Caco-2 (cell line): ENCODE data around the gene FXYD5. TPM values are rescaled to one million over a fixed set of nuclear protein-coding genes. Genes with fewer than 3 reads are reported as not detected.

Experiments
- BruUV-seq: library from RNA; stranded (reverse); fragments of 400-500 nt; replicated peaks from 2 replicates; lab custom pipeline; 2021; lab: Mats Ljungman, UMichigan
- CTCF ChIA-PET: fragments of 300-600 bp; sonication (Branson Sonifier 250); formaldehyde crosslinking; loops from one replicate; lab custom pipeline; 2022; ENCODE audit warnings: antibody characterized with exemption; lab: Charles Lee
- POLR2A ChIA-PET: fragments of 300-600 bp; sonication (Branson Sonifier 250); formaldehyde crosslinking; loops from one replicate; lab custom pipeline; 2022; ENCODE audit warnings: antibody characterized with exemption; lab: Charles Lee
- DNase-seq, 2 experiments: peaks; one replicate each; pipeline versions ENCODE4 v3.0.0 to v3.0.0-alpha.2; 2020 to 2022
- H3K27me3 ChIP-seq: replicated peaks from 2 replicates; pipeline ENCODE4 v1.6.0; 2011; ENCODE audit warnings: low read length; ENCODE audit not compliant: control insufficient read depth, insufficient read depth
- H3K36me3 ChIP-seq: 2 replicates; pipeline ENCODE4 v1.5.1; 2011; ENCODE audit warnings: low read length; ENCODE audit not compliant: control insufficient read depth, insufficient read depth
- H3K4me1 ChIP-seq: fragments of 250-450 bp; sonication (Bioruptor Pico); 2 replicates; pipeline ENCODE4 v1.5.1; 2020; ENCODE audit warnings: mild to moderate bottlenecking
- H3K4me3 ChIP-seq: 2 replicates; pipeline ENCODE4 v1.5.1; 2011; ENCODE audit warnings: low read depth, mild to moderate bottlenecking, control low read depth, low read length
- H3K9me3 ChIP-seq: fragments of 250-450 bp; sonication (Bioruptor Pico); 2 replicates; pipeline ENCODE4 v1.5.1; 2020; ENCODE audit warnings: mild to moderate bottlenecking, moderate library complexity
- H3K27ac Mint-ChIP-seq: one replicate; pipeline ENCODE4 v1.8.0; 2022; ENCODE audit warnings: mixed read lengths; ENCODE audit not compliant: unreplicated experiment
- H3K27me3 Mint-ChIP-seq: one replicate; pipeline ENCODE4 v1.8.0; 2022; ENCODE audit warnings: mixed read lengths; ENCODE audit not compliant: insufficient read depth, unreplicated experiment
- H3K36me3 Mint-ChIP-seq: one replicate; pipeline ENCODE4 v1.8.0; 2022; ENCODE audit warnings: mild to moderate bottlenecking, mixed read lengths; ENCODE audit not compliant: insufficient read depth, unreplicated experiment
- H3K4me1 Mint-ChIP-seq: one replicate; pipeline ENCODE4 v1.8.0; 2022; ENCODE audit warnings: low read depth, mixed read lengths; ENCODE audit not compliant: unreplicated experiment
- H3K4me3 Mint-ChIP-seq: one replicate; pipeline ENCODE4 v1.8.0; 2022; ENCODE audit warnings: mild to moderate bottlenecking, moderate library complexity, mixed read lengths; ENCODE audit not compliant: unreplicated experiment
- H3K9me3 Mint-ChIP-seq: one replicate; pipeline ENCODE4 v1.8.0; 2022; ENCODE audit warnings: mixed read lengths; ENCODE audit not compliant: unreplicated experiment
- intact Hi-C: fragments of 100-400 bp; cut with micrococcal nuclease; formaldehyde crosslinking; loops from one replicate; pipeline ENCODE4 v1.10.0; 2022; ENCODE audit not compliant: unreplicated experiment
- total RNA-seq: library from RNA; stranded (reverse); gene quantifications from 2 replicates; pipeline ENCODE4 v1.2.3, GENCODE V29; 2022
- TF ChIP-seq, protein P1 (sequence below), 2 experiments: fragments of 200-600 bp in 1 of 2; IDR thresholded peaks; 1 replicate in 1 of 2; 2 replicates in 1 of 2; pipeline versions ENCODE4 v1.5.1 to v1.8.0; 2011 to 2022; ENCODE audit warnings: antibody characterized with exemption in 1 of 2, control low read depth in 1 of 2, inconsistent platforms in 1 of 2, low read depth in 1 of 2, low read length in 1 of 2, mild to moderate bottlenecking in 1 of 2, moderate library complexity in 1 of 2; ENCODE audit not compliant: insufficient read depth in 1 of 2, severe bottlenecking in 1 of 2, unreplicated experiment in 1 of 2

Gene FXYD5
- total RNA-seq, 1 experiment from 2014 or later, result 20.4 TPM

DNA sequence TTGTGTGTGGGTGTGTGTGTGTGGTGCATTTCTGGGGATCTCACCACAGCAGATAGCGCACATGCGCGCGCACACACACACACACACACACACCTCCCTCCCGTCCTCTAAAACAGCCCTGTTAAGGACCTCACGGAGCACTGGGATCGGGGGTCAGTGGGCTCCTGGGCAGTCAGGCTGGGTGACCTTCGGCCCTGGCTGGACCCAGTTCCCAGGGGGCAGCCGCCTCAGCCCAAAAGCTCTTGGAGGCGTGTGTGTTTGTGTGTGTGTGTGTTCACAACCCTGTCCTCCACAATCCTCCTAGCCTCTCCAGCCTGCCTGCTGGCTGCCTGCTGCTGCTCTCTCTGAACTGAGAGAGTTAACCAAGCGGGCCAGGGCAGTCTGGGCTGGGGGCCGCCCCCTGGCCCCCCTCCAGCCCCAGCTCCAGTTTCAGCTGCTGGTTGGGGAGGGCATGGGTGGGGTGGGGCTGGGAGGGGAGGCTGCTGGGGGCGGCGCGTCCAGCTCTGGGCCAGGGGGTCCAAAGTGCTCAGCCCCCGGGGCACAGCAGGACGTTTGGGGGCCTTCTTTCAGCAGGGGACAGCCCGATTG, 16.1 kb upstream of the FXYD5 start, which contains the start of gene FXYD1:
TSS of gene FXYD1 (plus strand) at position 520 of the 588 bp plus-strand sequence. CDS start 1,256 bp downstream, outside the sequence.
- no peaks in the 10 kb centered on the region for H3K9me3 Mint-ChIP-seq
- TF ChIP-seq, protein P1, sequence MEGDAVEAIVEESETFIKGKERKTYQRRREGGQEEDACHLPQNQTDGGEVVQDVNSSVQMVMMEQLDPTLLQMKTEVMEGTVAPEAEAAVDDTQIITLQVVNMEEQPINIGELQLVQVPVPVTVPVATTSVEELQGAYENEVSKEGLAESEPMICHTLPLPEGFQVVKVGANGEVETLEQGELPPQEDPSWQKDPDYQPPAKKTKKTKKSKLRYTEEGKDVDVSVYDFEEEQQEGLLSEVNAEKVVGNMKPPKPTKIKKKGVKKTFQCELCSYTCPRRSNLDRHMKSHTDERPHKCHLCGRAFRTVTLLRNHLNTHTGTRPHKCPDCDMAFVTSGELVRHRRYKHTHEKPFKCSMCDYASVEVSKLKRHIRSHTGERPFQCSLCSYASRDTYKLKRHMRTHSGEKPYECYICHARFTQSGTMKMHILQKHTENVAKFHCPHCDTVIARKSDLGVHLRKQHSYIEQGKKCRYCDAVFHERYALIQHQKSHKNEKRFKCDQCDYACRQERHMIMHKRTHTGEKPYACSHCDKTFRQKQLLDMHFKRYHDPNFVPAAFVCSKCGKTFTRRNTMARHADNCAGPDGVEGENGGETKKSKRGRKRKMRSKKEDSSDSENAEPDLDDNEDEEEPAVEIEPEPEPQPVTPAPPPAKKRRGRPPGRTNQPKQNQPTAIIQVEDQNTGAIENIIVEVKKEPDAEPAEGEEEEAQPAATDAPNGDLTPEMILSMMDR (IDR thresholded peaks at IDR 0.05; ENCODE audit: insufficient read depth in 1 of 2, low read depth in 1 of 2, low read length in 1 of 2, severe bottlenecking in 1 of 2, unreplicated experiment in 1 of 2), result no peak
- peaks cover 12% of the 10 kb centered on the region; the same call in 1 of the 2 replicates for H3K4me1 ChIP-seq
- POLR2A ChIA-PET, result no interaction called here
- CTCF ChIA-PET, result no interaction called here
- no peak within 1 kb of the TSS for H3K4me3 ChIP-seq
- H3K36me3 ChIP-seq, result no peaks in the 10 kb centered on the region
- no peak for DNase-seq
- peaks cover 7% of the 10 kb centered on the region for H3K4me1 Mint-ChIP-seq
- no peaks in the 10 kb centered on the region for H3K36me3 Mint-ChIP-seq
- H3K27me3 Mint-ChIP-seq, result peaks cover 2% of the 10 kb centered on the region
- no peak within 1 kb of the TSS for H3K4me3 Mint-ChIP-seq
- H3K27ac Mint-ChIP-seq, result no peak within 1 kb of the TSS
- H3K27me3 ChIP-seq, result no peaks in the 10 kb centered on the region
- BruUV-seq, result no TSS peak
- no peaks in the 10 kb centered on the region; the same call in 1 of the 2 replicates for H3K9me3 ChIP-seq
- intact Hi-C loops, result loop anchor here (5.0 kb wide), 2 partner anchors 109 to 166 kb away; partner anchors contain the start of gene LSR

DNA sequence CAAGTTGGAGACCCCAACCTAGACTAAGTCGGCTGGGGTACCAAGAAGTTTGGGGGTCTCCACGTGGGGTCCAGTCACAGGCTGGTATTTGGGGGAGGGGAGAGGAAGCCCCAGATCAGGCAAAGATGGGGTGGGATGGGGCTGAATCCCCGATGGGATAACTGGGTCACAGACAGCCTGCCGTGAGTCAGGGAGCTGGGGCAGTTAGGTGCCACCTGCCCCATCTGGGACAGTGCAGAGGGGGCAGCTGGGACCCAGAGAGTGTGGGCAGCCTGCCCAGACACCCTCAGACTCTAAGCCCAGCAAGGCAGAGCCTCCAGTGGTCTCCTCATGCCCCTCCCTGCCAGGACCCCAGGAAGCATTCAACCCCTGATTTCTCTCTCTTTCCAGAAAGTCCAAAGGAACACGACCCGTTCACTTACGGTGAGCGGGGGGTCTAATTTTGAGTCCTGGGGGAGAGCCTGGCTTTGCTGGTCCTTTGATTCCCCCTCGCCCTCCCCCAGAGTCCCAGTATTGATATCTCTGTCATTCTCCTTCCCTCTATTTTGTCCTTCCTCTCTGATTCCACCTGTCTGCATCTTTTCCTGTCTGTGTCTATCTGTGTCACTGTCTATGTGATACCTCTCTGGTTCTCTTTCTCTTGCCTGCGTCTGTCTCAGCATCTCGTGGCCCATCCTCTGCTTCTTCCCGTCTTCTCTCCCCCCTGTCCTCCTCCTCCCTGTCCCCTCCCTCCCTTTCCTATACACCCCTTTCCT, 14.2 kb upstream of the FXYD5 start:
- TF ChIP-seq, protein P1 (IDR thresholded peaks at IDR 0.05; ENCODE audit: insufficient read depth in 1 of 2, low read depth in 1 of 2, low read length in 1 of 2, severe bottlenecking in 1 of 2, unreplicated experiment in 1 of 2), result no peak
- Mint-ChIP-seq H3K9me3 (no peaks in the 10 kb centered on the region), H3K4me3 (no peak overlapping the region), H3K27ac (no peak overlapping the region), H3K4me1 (no peaks in the 10 kb centered on the region), H3K36me3 (no peaks in the 10 kb centered on the region), H3K27me3 (peaks cover 8% of the 10 kb centered on the region)
- Histone ChIP-seq H3K4me3 (no peak overlapping the region), H3K4me1 (peaks cover 16% of the 10 kb centered on the region; the same call in 1 of the 2 replicates), H3K27me3 (no peaks in the 10 kb centered on the region; the same call in 1 of the 2 replicates), H3K9me3 (no peaks in the 10 kb centered on the region; the same call in 1 of the 2 replicates), H3K36me3 (no peaks in the 10 kb centered on the region)
- BruUV-seq, result no TSS peak
- intact Hi-C loops, result no loop called here
- ChIA-PET POLR2A (no interaction called here), CTCF (interaction anchor here (0.9 to 1.9 kb wide), 3 partner anchors 13 to 77 kb away, joined by 3 to 10 read pairs (median 4); partner anchors contain the start of genes FXYD3 and FXYD5)
- no peak for DNase-seq
